Measurements from ENCODE around the gene TSPEAR.

TSPEAR gene

GRCh38 chr21:44534688-44535087 lies 176.7 kb downstream of the TSPEAR start:
- Histone ChIP-seq H3K9ac (no peak overlapping the region), H3K27ac (no peak overlapping the region), H4K20me1 (no peaks in the 10 kb centered on the region), H3K4me3 (no peak overlapping the region), H3K4me1 (peaks cover 0 to 3% (median 0%) of the 10 kb centered on the region in 10 experiments; a peak in 1 of 20 replicates), H3K9me3 (replicated peaks in 1 of 11) (no peaks in the 10 kb centered on the region), H3K36me3 (no peaks in the 10 kb centered on the region), H3K4me2 (no peak overlapping the region), H3K27me3 (no peaks in the 10 kb centered on the region)
- TF ChIP-seq Cebpa-rat (IDR thresholded peaks at IDR 0.05), result no peak

DNA sequence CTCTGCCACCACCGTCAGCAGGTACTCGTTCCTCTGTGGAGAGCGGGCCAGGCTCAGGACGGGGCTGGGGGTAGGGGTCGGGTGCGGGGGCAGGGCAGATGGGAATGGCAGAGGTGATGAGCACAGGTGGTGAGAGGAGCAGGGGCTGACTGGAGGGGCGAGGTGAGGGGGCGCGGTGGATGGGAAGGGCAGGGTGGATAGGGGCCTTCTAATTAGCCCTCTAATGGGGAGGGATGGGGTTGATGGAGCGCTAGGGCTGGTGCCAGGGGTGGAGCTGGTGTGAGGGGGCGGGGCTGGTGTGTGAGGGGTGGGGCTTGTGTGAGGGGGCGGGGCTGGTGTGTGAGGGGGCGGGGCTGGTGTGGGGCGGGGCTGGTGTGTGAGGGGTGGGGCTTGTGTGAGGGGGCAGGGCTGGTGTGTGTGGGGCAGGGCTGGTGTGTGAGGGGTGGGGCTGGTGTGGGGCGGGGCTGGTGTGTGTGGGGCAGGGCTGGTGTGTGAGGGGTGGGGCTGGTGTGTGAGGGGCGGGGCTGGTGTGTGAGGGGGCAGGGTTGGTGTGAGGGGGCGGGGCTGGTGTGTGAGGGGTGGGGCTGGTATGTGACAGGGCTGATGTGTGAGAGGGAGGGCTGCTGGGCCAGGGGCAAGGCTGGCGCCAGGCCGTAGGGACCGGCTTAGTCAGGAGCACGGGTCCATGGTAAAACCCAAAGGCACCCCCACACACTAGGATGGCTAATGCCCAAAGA lies 177.3 kb downstream of the TSPEAR start:
- Histone ChIP-seq H3K27ac (no peak overlapping the region), H3K9me3 (replicated peaks in 1 of 11) (no peaks in the 10 kb centered on the region), H3K4me3 (no peak overlapping the region), H3K36me3 (no peaks in the 10 kb centered on the region), H3K27me3 (no peaks in the 10 kb centered on the region), H3K9ac (no peak overlapping the region), H4K20me1 (no peaks in the 10 kb centered on the region), H3K4me2 (no peak overlapping the region), H3K4me1 (peaks cover 0 to 3% (median 0%) of the 10 kb centered on the region in 10 experiments; a peak in 1 of 20 replicates)
- no peak for TF ChIP-seq Cebpa-rat (IDR thresholded peaks at IDR 0.05)

- Histone ChIP-seq H3K36me3 (no peaks in the 10 kb centered on the region), H3K9me3 (replicated peaks in 1 of 11) (no peaks in the 10 kb centered on the region), H3K9ac (no peak overlapping the region), H3K4me1 (peaks cover 0 to 3% (median 0%) of the 10 kb centered on the region in 10 experiments; a peak in 1 of 20 replicates), H4K20me1 (no peaks in the 10 kb centered on the region), H3K27me3 (no peaks in the 10 kb centered on the region), H3K4me2 (no peak overlapping the region), H3K4me3 (no peak overlapping the region), H3K27ac (no peak overlapping the region)
- TF ChIP-seq Cebpa-rat (IDR thresholded peaks at IDR 0.05), result no peak
These were observed 178.1 kb downstream of the TSPEAR start for GRCh38 chr21:44533121-44533890.

- H3K9me3 ChIP-seq (replicated peaks in 1 of 11), result no peaks in the 10 kb centered on the region
- H3K4me1 ChIP-seq, result peaks cover 0 to 3% (median 0%) of the 10 kb centered on the region in 10 experiments; a peak in 1 of 20 replicates
- no peak for TF ChIP-seq Cebpa-rat (IDR thresholded peaks at IDR 0.05)
- H3K27ac ChIP-seq, result no peak overlapping the region
- H3K36me3 ChIP-seq, result no peaks in the 10 kb centered on the region
- no peak overlapping the region for H3K4me3 ChIP-seq
- H3K9ac ChIP-seq, result no peak overlapping the region
- no peaks in the 10 kb centered on the region for H4K20me1 ChIP-seq
- no peaks in the 10 kb centered on the region for H3K27me3 ChIP-seq
- no peak overlapping the region for H3K4me2 ChIP-seq
These were observed 178.7 kb downstream of the TSPEAR start for GRCh38 chr21:44532712-44533111.

- Histone ChIP-seq H3K9ac (no peak overlapping the region), H3K36me3 (no peaks in the 10 kb centered on the region), H3K4me3 (no peak overlapping the region), H4K20me1 (no peaks in the 10 kb centered on the region), H3K27me3 (no peaks in the 10 kb centered on the region), H3K4me2 (no peak overlapping the region), H3K4me1 (peaks cover 0 to 3% (median 0%) of the 10 kb centered on the region in 10 experiments; a peak in 1 of 20 replicates), H3K9me3 (replicated peaks in 1 of 11) (no peaks in the 10 kb centered on the region), H3K27ac (no peak overlapping the region)
- no peak for TF ChIP-seq Cebpa-rat (IDR thresholded peaks at IDR 0.05)
These were observed 179.5 kb downstream of the TSPEAR start for GRCh38 chr21:44531606-44532564.

DNA sequence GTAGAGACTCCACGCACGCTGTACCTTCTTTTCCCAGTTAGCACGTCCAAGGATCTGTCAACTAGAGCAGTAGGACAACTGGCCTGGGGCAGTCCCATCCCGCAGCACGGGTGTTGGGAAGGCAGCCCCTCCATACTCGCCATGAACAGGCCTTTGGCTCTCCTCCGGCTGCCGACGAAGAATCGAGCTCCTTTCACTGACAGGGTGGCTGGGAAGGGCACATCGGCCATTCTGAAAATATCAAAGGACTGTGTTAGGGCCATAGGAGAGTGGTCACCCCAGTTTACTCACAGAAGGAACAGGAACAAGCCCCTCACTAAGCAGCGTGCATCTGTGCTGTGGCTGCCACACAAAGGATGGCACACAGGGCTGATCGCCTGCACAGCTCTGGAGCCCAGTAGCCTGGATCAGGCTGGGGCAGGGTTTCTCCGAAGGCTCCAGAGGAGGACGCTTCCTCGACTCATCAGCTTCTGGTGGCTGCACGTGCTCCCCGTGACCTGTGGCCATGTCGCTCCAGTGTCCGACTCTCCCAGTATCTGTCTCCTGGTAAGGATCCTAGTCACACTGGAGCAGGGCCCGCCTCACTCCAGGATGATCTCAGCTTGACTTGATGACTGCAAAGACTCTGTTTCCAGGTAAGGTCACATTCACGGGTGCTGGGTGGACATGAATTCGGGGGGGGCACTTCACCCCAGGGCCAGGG lies 180.3 kb downstream of the TSPEAR start:
- Histone ChIP-seq H3K9ac (no peak overlapping the region), H3K4me1 (peaks cover 0 to 3% (median 0%) of the 10 kb centered on the region in 10 experiments; a peak in 1 of 20 replicates), H4K20me1 (no peaks in the 10 kb centered on the region), H3K27ac (no peak overlapping the region), H3K36me3 (no peaks in the 10 kb centered on the region), H3K9me3 (replicated peaks in 1 of 11) (no peaks in the 10 kb centered on the region), H3K27me3 (no peaks in the 10 kb centered on the region), H3K4me2 (no peak overlapping the region), H3K4me3 (no peak overlapping the region)
- TF ChIP-seq Cebpa-rat (IDR thresholded peaks at IDR 0.05), result no peak

GRCh38 chr21:44530221-44530902 lies 181.0 kb downstream of the TSPEAR start:
- Histone ChIP-seq H4K20me1 (no peaks in the 10 kb centered on the region), H3K4me3 (no peak overlapping the region), H3K27ac (no peak overlapping the region), H3K9me3 (replicated peaks in 1 of 11) (peaks cover 0 to 5% (median 2%) of the 10 kb centered on the region in 11 experiments; a peak in 12 of 22 replicates), H3K9ac (no peak overlapping the region), H3K27me3 (no peaks in the 10 kb centered on the region), H3K4me1 (peaks cover 0 to 3% (median 0%) of the 10 kb centered on the region in 10 experiments; a peak in 1 of 20 replicates), H3K36me3 (no peaks in the 10 kb centered on the region), H3K4me2 (no peak overlapping the region)
- TF ChIP-seq Cebpa-rat (IDR thresholded peaks at IDR 0.05), result no peak

GRCh38 chr21:44529503-44530125 lies 181.8 kb downstream of the TSPEAR start:
- Histone ChIP-seq H3K9me3 (replicated peaks in 1 of 11) (peaks cover 5 to 12% (median 9%) of the 10 kb centered on the region in 11 experiments; a peak in 21 of 22 replicates), H4K20me1 (no peaks in the 10 kb centered on the region), H3K9ac (no peak overlapping the region), H3K4me3 (no peak overlapping the region), H3K4me1 (peaks cover 0 to 3% (median 0%) of the 10 kb centered on the region in 10 experiments; a peak in 1 of 20 replicates), H3K27ac (no peak overlapping the region), H3K4me2 (no peak overlapping the region), H3K27me3 (no peaks in the 10 kb centered on the region), H3K36me3 (no peaks in the 10 kb centered on the region)
- no peak for TF ChIP-seq Cebpa-rat (IDR thresholded peaks at IDR 0.05)

Measured in BLaER1 treated with 17β-estradiol and CSF1 and Interleukin-3, amounts not matched to agents 10 nM and 100 nM (cell line).